Calu3 (cell line): ENCODE results near the gene TMEM235. TPM values are rescaled to one million over a fixed set of nuclear protein-coding genes. Genes with fewer than 3 reads are reported as not detected.

Experiments
- BruUV-seq: library from RNA; stranded (reverse); fragments of 400-500 nt; replicated peaks from 2 replicates; lab custom pipeline; 2021; lab: Mats Ljungman, UMichigan
- CTCF ChIA-PET: fragments of 300-600 bp; sonication (Branson Sonifier 250); formaldehyde crosslinking; loops from one replicate; lab custom pipeline; 2022; ENCODE audit warnings: antibody characterized with exemption; lab: Charles Lee
- DNase-seq: peaks from one replicate; pipeline ENCODE4 v3.0.0; 2022
- H3K27ac Mint-ChIP-seq: one replicate; pipeline ENCODE4 v1.8.0; 2022; ENCODE audit warnings: mixed read lengths; ENCODE audit not compliant: unreplicated experiment
- H3K27me3 Mint-ChIP-seq: one replicate; pipeline ENCODE4 v1.8.0; 2022; ENCODE audit warnings: mixed read lengths; ENCODE audit not compliant: unreplicated experiment
- H3K36me3 Mint-ChIP-seq: one replicate; pipeline ENCODE4 v1.8.0; 2022; ENCODE audit warnings: mild to moderate bottlenecking, moderate library complexity, mixed read lengths; ENCODE audit not compliant: insufficient read depth, unreplicated experiment
- H3K4me1 Mint-ChIP-seq: one replicate; pipeline ENCODE4 v1.8.0; 2022; ENCODE audit warnings: mild to moderate bottlenecking, low read depth, mixed read lengths; ENCODE audit not compliant: unreplicated experiment
- H3K4me3 Mint-ChIP-seq: one replicate; pipeline ENCODE4 v1.8.0; 2022; ENCODE audit warnings: mild to moderate bottlenecking, low read depth, moderate library complexity, mixed read lengths; ENCODE audit not compliant: unreplicated experiment
- H3K9me3 Mint-ChIP-seq: one replicate; pipeline ENCODE4 v1.8.0; 2022; ENCODE audit warnings: low read depth, mixed read lengths; ENCODE audit not compliant: unreplicated experiment
- intact Hi-C: fragments of 100-400 bp; cut with micrococcal nuclease; formaldehyde crosslinking; loops from one replicate; pipeline ENCODE4 v1.10.0; 2022; ENCODE audit not compliant: unreplicated experiment
- total RNA-seq: library from RNA; stranded (reverse); gene quantifications from 2 replicates; pipeline ENCODE4 v1.2.3, GENCODE V29; 2022
- TF ChIP-seq, protein P1 (sequence below): fragments of 200-600 bp; IDR thresholded peaks from one replicate; pipeline ENCODE4 v1.8.0; 2022; ENCODE audit warnings: antibody characterized with exemption; ENCODE audit not compliant: unreplicated experiment

Gene TMEM235
- total RNA-seq, 1 experiment from 2014 or later, result not detected

DNA sequence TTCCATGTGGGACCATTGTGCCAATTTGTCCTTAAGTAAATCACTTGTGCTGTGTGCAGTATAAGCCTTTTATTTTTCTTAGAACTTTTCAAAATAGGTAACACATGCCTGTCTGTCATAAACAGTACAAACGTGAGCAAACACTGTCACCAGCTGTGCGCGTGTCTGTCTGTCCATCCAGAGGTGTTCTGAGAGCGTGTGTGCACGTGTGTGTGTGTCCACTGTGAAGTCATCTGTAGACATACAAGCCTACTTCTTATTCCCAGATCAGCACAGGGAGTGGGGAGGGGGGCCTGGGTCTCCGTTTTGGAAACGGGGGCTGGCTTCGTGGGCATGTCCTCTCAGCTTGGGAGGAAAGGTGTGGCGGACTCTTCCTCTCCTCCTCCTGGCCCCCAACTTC, 9.4 kb downstream of the TMEM235 start:
- no TSS peak for BruUV-seq
- TF ChIP-seq, protein P1, sequence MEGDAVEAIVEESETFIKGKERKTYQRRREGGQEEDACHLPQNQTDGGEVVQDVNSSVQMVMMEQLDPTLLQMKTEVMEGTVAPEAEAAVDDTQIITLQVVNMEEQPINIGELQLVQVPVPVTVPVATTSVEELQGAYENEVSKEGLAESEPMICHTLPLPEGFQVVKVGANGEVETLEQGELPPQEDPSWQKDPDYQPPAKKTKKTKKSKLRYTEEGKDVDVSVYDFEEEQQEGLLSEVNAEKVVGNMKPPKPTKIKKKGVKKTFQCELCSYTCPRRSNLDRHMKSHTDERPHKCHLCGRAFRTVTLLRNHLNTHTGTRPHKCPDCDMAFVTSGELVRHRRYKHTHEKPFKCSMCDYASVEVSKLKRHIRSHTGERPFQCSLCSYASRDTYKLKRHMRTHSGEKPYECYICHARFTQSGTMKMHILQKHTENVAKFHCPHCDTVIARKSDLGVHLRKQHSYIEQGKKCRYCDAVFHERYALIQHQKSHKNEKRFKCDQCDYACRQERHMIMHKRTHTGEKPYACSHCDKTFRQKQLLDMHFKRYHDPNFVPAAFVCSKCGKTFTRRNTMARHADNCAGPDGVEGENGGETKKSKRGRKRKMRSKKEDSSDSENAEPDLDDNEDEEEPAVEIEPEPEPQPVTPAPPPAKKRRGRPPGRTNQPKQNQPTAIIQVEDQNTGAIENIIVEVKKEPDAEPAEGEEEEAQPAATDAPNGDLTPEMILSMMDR, result no peak
- H3K27me3 Mint-ChIP-seq, result peaks cover 14% of the 10 kb centered on the region
- no peaks in the 10 kb centered on the region for H3K4me1 Mint-ChIP-seq
- no peak for DNase-seq
- intact Hi-C loops, result no loop called here
- no peak overlapping the region for H3K27ac Mint-ChIP-seq
- no peaks in the 10 kb centered on the region for H3K36me3 Mint-ChIP-seq
- CTCF ChIA-PET, result interaction anchor here (0.6 kb wide), 1 partner anchor 136 kb away, joined by 5 read pairs; no protein-coding TSS in a partner anchor
- no peak overlapping the region for H3K4me3 Mint-ChIP-seq
- H3K9me3 Mint-ChIP-seq, result no peaks in the 10 kb centered on the region

DNA sequence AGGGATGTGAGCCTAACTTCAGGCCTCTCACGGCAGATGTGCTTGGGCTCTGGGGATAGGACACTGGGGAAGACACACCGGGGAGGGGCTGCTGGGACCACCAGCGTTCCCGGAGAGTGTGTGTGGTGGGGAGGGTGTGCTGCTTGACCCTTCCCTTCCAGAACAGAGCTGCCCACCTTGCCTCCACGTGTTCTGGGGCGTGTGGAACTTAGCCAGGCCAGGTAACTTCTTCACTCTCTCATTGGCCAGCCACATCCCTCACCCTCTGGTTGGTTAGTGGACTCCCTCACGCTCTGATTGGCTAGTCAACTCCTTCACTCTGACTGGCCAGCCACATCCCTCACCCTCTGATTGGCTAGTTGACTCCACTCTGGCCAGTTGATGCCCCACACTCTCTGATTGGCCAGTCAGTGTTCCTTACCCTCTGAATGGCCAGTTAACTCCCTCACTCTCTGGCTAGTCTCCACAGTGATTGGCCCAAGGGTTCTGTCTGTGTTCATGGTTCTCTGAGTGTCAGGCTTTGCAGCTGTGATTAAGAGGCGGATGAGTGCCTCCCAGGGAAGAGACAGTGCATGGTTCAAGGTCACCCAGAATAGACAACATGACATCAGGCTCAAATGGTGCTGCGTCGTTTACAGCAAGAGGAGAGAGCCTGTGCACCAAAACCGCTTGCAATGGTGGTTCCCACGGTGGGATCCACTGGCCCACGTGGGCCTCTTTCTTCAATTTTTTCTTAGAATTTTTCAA, 10.0 kb downstream of the TMEM235 start:
- no peak for DNase-seq
- CTCF ChIA-PET, result no interaction called here
- no peak overlapping the region for H3K27ac Mint-ChIP-seq
- H3K36me3 Mint-ChIP-seq, result no peaks in the 10 kb centered on the region
- BruUV-seq, result no TSS peak
- no peak overlapping the region for H3K4me3 Mint-ChIP-seq
- H3K9me3 Mint-ChIP-seq, result no peaks in the 10 kb centered on the region
- H3K27me3 Mint-ChIP-seq, result peaks cover 14% of the 10 kb centered on the region
- no peaks in the 10 kb centered on the region for H3K4me1 Mint-ChIP-seq
- intact Hi-C loops, result no loop called here
- TF ChIP-seq, protein P1, result no peak

DNA sequence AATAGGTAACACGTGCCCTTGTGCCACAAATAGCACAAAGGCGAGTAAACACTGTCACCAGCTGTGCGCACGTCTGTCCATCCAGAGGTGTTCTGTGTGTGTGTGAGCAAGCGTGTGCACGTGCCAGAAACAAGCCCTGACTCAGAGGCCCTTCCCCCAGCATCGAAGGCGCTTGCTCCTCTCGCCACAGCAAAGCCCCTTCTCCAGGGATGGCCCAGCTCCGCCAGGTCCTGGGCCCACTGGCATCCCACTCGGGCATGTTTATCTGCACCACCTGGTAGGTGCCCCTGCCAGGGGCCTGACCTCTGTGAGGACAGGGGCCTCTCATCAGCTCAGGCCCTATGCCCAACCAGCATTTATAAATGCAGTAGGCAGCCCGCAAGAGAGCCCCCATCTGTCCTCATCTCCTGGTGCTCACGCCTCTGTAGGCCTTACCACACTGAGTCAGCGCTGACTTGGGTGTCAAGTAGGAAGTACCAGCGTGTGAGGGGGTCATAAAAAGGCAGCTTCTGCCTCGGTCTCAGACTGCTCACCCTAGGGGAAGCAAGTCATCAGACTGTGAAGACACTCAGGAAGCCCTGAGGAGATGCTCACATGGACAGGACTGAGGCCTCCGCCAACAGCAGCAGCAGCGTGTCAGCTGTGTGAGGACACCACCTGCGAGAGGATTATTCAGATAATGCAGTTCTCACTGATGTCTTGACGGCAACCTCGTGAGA, 10.8 kb downstream of the TMEM235 start:
- TF ChIP-seq, protein P1, result no peak
- Mint-ChIP-seq H3K4me1 (no peaks in the 10 kb centered on the region), H3K36me3 (no peaks in the 10 kb centered on the region), H3K27me3 (peaks cover 15% of the 10 kb centered on the region), H3K4me3 (no peak overlapping the region), H3K9me3 (no peaks in the 10 kb centered on the region), H3K27ac (no peak overlapping the region)
- intact Hi-C loops, result no loop called here
- DNase-seq, result no peak
- BruUV-seq, result no TSS peak
- CTCF ChIA-PET, result no interaction called here

DNA sequence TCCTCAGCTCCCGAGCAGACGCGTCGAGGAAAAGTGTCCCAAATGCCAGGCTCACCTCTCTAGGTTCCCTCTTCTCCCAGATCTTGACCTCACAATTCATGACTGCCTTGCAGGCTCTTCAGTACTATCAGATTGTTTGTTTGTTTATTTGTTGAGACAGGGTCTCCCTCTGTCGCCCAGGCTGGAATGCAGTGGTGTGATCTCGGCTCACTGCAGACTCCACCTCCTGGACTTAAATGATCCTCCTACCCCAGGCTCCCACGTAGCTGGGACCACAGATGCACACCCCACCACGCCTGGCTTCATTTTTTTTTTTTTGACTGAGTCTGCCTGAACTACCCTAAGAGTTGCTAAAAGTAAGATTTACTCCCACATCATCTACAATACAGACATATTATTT, 15.9 kb downstream of the TMEM235 start:
- intact Hi-C loops, result no loop called here
- no TSS peak for BruUV-seq
- Mint-ChIP-seq H3K27ac (no peak overlapping the region), H3K4me1 (peaks cover 15% of the 10 kb centered on the region), H3K36me3 (peaks cover 9% of the 10 kb centered on the region), H3K9me3 (no peaks in the 10 kb centered on the region), H3K4me3 (no peak overlapping the region), H3K27me3 (peaks cover 10% of the 10 kb centered on the region)
- CTCF ChIA-PET, result interaction anchor here (0.7 kb wide), 1 partner anchor 1586 kb away, joined by 3 read pairs; no protein-coding TSS in a partner anchor
- TF ChIP-seq, protein P1, result no peak
- no peak for DNase-seq
